IMR-90 (cell line): ENCODE results near the gene VPS54.

Experiments used
- CEBPB ChIP-seq: IDR thresholded peaks from 2 replicates; pipeline ENCODE4 v1.6.1; 2012; ENCODE audit warnings: low read depth, low read length, improper control_type of control experiment
- MAFK ChIP-seq: IDR thresholded peaks from 2 replicates; pipeline ENCODE4 v1.6.1; 2012; ENCODE audit warnings: low read depth, low read length, improper control_type of control experiment
- MAZ ChIP-seq: IDR thresholded peaks from 2 replicates; pipeline ENCODE4 v1.6.1; 2012; ENCODE audit warnings: low read depth, mild to moderate bottlenecking, low read length, improper control_type of control experiment, moderate library complexity, borderline replicate concordance
- POLR2A ChIP-seq: IDR thresholded peaks from 2 replicates; pipeline ENCODE4 v1.6.1; 2012; ENCODE audit warnings: mild to moderate bottlenecking, low read depth, low read length
- RAD21 ChIP-seq: IDR thresholded peaks from 2 replicates; pipeline ENCODE4 v1.6.1; 2012; ENCODE audit warnings: low read length, improper control_type of control experiment
- RCOR1 ChIP-seq: IDR thresholded peaks from 2 replicates; pipeline ENCODE4 v1.6.1; 2012; ENCODE audit warnings: mild to moderate bottlenecking, low read length, improper control_type of control experiment; ENCODE audit not compliant: insufficient replicate concordance
- SMC3 ChIP-seq: fragments of 150-350 bp; IDR thresholded peaks from 2 replicates; pipeline ENCODE4 v1.6.1; 2016; ENCODE audit warnings: low read depth, mild to moderate bottlenecking, antibody characterized with exemption, low read length, moderate library complexity
- TF ChIP-seq, protein P1 (sequence below): conservative IDR thresholded peaks from 2 replicates; pipeline ENCODE4 v1.5.1; 2012; ENCODE audit warnings: mild to moderate bottlenecking, low read depth, low read length, improper control_type of control experiment
- TF ChIP-seq, protein P2 (sequence below): fragments of 150-350 bp; IDR thresholded peaks from 2 replicates; pipeline ENCODE4 v1.6.1; 2017; ENCODE audit warnings: mild to moderate bottlenecking, antibody characterized with exemption, low read length, low read depth

DNA sequence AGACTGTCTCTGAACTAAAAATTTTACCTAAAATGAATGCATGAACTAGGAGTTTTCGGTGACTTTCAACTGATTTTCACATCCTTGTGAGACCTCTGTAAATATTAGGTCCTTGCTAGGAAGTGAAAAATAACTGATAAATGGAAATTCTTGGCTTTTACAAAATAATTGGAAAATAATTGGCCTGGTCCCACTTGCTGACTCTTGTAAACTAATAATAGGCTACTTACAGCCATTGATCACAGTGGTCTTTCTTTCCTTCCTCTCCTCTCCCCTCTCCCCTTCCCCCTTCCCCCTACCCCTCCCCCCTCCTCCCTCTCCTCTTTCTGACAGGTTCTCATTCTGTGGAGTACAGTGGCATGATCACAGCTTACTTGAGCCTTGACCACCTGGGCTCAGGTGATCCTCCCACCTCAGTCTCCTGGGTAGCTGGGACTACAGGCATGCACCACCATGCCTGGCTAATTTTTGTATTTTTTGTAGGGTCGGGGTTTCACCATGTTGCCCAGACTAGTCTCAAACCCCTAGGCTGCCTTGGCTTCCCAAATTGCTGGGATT is 139.3 kb downstream of the VPS54 start:
- TF ChIP-seq RAD21 (no peak), MAZ (no peak), POLR2A (no peak), SMC3 (no peak), CEBPB (no peak), MAFK (no peak), RCOR1 (no peak)
- TF ChIP-seq, protein P1, sequence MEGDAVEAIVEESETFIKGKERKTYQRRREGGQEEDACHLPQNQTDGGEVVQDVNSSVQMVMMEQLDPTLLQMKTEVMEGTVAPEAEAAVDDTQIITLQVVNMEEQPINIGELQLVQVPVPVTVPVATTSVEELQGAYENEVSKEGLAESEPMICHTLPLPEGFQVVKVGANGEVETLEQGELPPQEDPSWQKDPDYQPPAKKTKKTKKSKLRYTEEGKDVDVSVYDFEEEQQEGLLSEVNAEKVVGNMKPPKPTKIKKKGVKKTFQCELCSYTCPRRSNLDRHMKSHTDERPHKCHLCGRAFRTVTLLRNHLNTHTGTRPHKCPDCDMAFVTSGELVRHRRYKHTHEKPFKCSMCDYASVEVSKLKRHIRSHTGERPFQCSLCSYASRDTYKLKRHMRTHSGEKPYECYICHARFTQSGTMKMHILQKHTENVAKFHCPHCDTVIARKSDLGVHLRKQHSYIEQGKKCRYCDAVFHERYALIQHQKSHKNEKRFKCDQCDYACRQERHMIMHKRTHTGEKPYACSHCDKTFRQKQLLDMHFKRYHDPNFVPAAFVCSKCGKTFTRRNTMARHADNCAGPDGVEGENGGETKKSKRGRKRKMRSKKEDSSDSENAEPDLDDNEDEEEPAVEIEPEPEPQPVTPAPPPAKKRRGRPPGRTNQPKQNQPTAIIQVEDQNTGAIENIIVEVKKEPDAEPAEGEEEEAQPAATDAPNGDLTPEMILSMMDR: no peak
- TF ChIP-seq, protein P2, sequence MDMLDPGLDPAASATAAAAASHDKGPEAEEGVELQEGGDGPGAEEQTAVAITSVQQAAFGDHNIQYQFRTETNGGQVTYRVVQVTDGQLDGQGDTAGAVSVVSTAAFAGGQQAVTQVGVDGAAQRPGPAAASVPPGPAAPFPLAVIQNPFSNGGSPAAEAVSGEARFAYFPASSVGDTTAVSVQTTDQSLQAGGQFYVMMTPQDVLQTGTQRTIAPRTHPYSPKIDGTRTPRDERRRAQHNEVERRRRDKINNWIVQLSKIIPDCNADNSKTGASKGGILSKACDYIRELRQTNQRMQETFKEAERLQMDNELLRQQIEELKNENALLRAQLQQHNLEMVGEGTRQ: no peak
